Subcutaneous abdominal adipose tissue (tissue), 5 donors: ENCODE data around the gene RSPH3.

Experiments
- H3K27ac ChIP-seq: one replicate; pipeline ENCODE4 v1.7.0; 2013; ENCODE audit warnings: low read depth, mild to moderate bottlenecking, inconsistent platforms, low read length, moderate library complexity
- H3K27me3 ChIP-seq, 5 donors: one replicate each; pipeline ENCODE4 v1.7.0; 2013; ENCODE audit warnings: low read length in 5 of 5, inconsistent platforms in 1 of 5; ENCODE audit not compliant: control insufficient read depth in 5 of 5, insufficient read depth in 4 of 5
- H3K36me3 ChIP-seq, 5 donors: one replicate each; pipeline ENCODE4 v1.7.0; 2013; ENCODE audit warnings: low read length in 5 of 5; ENCODE audit not compliant: control insufficient read depth in 5 of 5, insufficient read depth in 5 of 5
- H3K4me1 ChIP-seq, 5 donors: one replicate each; pipeline ENCODE4 v1.7.0; 2013; ENCODE audit warnings: low read length in 5 of 5, mild to moderate bottlenecking in 3 of 5, moderate library complexity in 1 of 5; ENCODE audit not compliant: control insufficient read depth in 5 of 5, insufficient read depth in 5 of 5
- H3K4me3 ChIP-seq, 5 donors: one replicate each; pipeline ENCODE4 v1.7.0; 2013; ENCODE audit warnings: low read length in 5 of 5, low read depth in 1 of 5
- H3K9ac ChIP-seq, 5 donors: one replicate each; pipeline ENCODE4 v1.7.0; 2013; ENCODE audit warnings: low read length in 5 of 5, mild to moderate bottlenecking in 4 of 5, moderate library complexity in 3 of 5
- H3K9me3 ChIP-seq, 5 donors: one replicate each; pipeline ENCODE4 v1.7.0; 2013; ENCODE audit warnings: low read length in 5 of 5; ENCODE audit not compliant: control insufficient read depth in 5 of 5
- donor health status: healthy.
- donor health status: healthy.
- donor health status: healthy.
- donor health status: healthy.
- donor health status: healthy.

RSPH3 gene

DNA sequence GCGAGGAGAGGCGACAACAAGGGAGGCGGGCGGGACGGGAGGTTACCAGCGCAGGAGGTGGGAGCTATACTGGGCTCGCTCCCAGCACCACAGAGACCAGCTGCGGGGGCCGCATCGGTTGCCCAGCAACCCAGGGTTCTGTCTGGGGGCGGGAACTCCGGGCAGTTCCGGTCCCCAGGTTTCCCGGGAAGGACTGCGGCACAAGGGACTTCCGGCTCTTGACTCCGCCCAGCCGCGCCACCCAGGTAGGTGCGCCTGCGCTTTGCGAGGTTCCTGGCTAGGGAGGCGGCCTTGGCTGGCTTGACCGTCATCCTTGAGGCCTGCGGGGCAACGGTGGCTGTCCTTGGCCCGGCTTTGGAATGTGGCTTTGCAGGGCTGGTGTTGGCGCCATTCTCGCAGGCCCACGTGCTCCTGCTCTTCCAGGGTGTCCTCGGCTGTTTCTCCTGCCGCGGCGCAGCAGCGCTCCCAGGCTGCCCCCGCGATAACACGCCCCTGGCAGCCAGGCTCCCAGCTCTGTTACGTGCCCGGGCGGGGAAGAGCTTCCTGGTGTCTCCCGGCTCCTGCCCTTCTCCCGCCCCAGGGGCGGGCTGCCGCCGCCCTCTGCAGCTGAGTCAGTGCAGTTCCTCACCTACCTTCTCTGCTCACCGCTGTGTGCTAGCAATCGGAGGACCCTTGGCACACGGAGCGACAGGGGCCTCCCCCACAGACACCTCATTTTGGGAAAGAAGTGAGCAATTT, at the start of gene RSPH3:
RSPH3 (minus strand) TSS at position 537 of the 738 bp plus-strand sequence. CDS start 652 bp downstream, outside the sequence.
- peaks cover 2 to 23% (median 19%) of the 10 kb centered on the region in 5 donors for H3K4me1 ChIP-seq
- H3K9me3 ChIP-seq: no peaks in the 10 kb centered on the region
- H3K36me3 ChIP-seq: no peaks in the 10 kb centered on the region
- peak within 1 kb of the TSS; percentile 75 to 81 (median 79) for H3K9ac ChIP-seq
- H3K4me3 ChIP-seq: peak within 1 kb of the TSS; percentile 86 to 98 (median 90)
- no peaks in the 10 kb centered on the region for H3K27me3 ChIP-seq
- H3K27ac ChIP-seq: peak within 1 kb of the TSS; percentile 64

DNA sequence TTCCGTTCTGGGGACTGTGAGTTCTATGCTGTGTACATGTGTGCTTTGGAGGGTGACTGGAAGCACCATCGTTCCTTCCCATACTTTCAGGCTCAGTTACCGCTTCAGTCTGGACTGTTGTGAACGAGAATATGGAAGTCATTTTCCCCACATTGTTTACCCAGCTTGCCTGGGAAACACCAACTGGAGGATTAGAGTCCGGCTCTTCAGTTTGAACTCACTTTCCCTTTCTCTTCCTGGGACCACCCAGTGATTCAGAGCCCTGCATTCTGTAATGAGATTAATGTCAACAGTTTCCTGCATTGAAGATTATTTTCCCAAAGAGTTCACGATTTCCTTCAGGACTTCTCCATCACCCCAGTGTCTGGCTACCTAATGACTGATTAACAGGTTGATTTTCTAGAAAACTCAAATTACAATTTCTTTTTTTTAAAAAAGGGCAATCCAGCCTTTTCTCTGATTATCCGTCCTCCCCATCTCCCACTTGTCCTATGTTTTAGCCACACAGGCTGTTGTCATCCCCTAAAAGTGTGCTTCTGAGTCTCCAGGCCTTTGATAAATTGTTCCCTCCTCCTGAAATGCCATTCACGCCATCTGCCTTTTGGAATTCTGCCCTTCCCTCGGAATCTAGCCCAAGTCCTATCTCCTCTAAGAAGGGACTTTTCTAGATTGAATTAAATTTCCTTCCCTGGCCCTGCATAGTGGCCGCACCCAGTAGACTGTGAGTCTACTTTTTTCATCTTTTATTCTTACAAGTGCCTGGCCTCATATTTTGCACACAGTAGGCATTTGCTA, 48.1 kb upstream of the RSPH3 start:
- Histone ChIP-seq H3K36me3 (no peaks in the 10 kb centered on the region), H3K27ac (no peak overlapping the region), H3K4me3 (no peak overlapping the region), H3K27me3 (peaks cover 0 to 12% (median 4%) of the 10 kb centered on the region in 5 donors), H3K9ac (no peak overlapping the region), H3K9me3 (no peaks in the 10 kb centered on the region), H3K4me1 (peaks cover 0 to 3% (median 1%) of the 10 kb centered on the region in 5 donors)

- no peak overlapping the region for H3K27ac ChIP-seq
- H3K9me3 ChIP-seq: no peaks in the 10 kb centered on the region
- H3K27me3 ChIP-seq: peaks cover 0 to 12% (median 0%) of the 10 kb centered on the region in 5 donors
- H3K4me1 ChIP-seq: peaks cover 0 to 18% (median 12%) of the 10 kb centered on the region in 5 donors
- H3K4me3 ChIP-seq: no peak overlapping the region
- peaks cover 0 to 3% (median 2%) of the 10 kb centered on the region in 5 donors for H3K36me3 ChIP-seq
- no peak overlapping the region for H3K9ac ChIP-seq
Measured at GRCh38 chr6:159045801-159046200, 45.8 kb upstream of the RSPH3 start.

DNA sequence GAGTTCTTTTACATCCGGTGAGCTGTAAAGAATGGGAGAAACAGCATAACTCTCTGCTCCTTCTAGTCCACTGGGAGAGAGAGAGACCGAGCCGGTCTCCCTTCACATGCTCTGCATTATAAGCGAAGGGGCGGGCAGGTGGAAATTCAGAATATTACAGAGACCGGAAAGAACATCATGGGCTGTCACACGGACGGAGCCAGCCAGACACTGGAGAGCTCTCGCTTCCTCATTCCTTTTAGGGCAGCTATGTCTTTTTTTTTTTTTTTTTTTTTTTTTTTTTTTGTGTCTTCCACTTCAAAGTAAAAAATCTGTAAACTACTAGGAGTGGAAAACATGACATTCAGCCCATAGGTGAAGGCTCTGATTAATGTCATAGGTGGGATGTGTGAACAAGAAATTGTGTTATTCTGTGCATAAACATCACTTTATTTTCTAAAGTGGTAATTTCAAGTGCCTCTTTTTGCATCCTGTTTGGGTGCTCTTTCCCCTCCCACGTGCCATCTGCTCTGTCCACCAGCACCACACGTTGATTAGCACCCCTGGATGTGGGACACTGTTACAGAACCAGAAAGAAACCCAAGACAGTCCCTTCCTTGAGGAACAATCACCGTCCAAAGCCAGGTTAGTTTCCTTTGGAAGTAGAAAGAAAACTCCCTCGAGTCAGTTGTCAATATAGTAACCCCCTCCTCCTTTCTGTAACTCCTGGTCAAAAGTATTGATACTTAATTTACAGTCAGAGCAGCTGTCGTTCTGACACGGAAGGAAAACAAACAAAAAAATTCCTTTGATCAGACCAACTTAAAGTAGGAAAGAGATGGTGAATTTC, 45.1 kb upstream of the RSPH3 start, which contains the start of gene TAGAP:
TAGAP (minus strand) TSS at position 93 of the 829 bp plus-strand sequence. CDS start 845 bp downstream, outside the sequence.
- Histone ChIP-seq H3K9me3 (no peaks in the 10 kb centered on the region), H3K36me3 (peaks cover 0 to 6% (median 4%) of the 10 kb centered on the region in 5 donors), H3K9ac (peak within 1 kb of the TSS in 2 of 5 donors; percentile 39 to 64), H3K4me3 (peak within 1 kb of the TSS; percentile 6 to 62 (median 55)), H3K27ac (no peak within 1 kb of the TSS), H3K4me1 (peaks cover 0 to 21% (median 12%) of the 10 kb centered on the region in 5 donors), H3K27me3 (peaks cover 0 to 12% (median 0%) of the 10 kb centered on the region in 5 donors)

DNA sequence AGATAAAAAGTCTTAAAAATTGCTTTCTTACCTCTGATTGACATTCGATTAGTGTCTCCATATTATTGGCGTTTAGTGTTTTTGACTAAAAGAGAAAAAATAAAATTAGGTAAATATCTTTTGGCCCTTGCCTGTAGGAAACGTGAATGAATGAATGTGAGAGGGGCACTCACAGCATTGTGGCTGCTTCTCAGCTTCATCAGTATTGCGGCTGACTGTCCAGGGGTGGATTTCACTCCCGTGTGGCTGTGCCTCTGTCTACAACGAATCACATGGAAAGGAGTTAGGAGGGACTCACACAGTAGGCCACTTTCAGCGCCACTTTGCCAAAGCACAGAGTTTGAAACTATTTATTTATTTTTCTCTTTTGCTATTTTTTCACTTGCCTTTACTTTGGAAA, 43.9 kb upstream of the RSPH3 start:
- Histone ChIP-seq H3K4me1 (peaks cover 0 to 23% (median 13%) of the 10 kb centered on the region in 5 donors), H3K36me3 (peaks cover 0 to 6% (median 4%) of the 10 kb centered on the region in 5 donors), H3K4me3 (peak overlapping the region in 4 of 5 donors; percentile 54 to 62 (median 58)), H3K9ac (no peak overlapping the region), H3K27ac (no peak overlapping the region), H3K9me3 (no peaks in the 10 kb centered on the region), H3K27me3 (peaks cover 0 to 11% (median 0%) of the 10 kb centered on the region in 5 donors)

- Histone ChIP-seq H3K27ac (peak overlapping the region; percentile 10), H3K27me3 (peaks cover 0 to 10% (median 0%) of the 10 kb centered on the region in 5 donors), H3K4me3 (peak overlapping the region; percentile 10 to 62 (median 54)), H3K9ac (no peak overlapping the region), H3K4me1 (peaks cover 0 to 27% (median 15%) of the 10 kb centered on the region in 5 donors), H3K9me3 (no peaks in the 10 kb centered on the region), H3K36me3 (peaks cover 0 to 6% (median 4%) of the 10 kb centered on the region in 5 donors)
Measured at GRCh38 chr6:159043251-159043650, 43.2 kb upstream of the RSPH3 start.

GRCh38 chr6:159042826-159043181, 42.8 kb upstream of the RSPH3 start:
- Histone ChIP-seq H3K9me3 (no peaks in the 10 kb centered on the region), H3K9ac (no peak overlapping the region), H3K27me3 (peaks cover 0 to 10% (median 0%) of the 10 kb centered on the region in 5 donors), H3K36me3 (peaks cover 0 to 6% (median 4%) of the 10 kb centered on the region in 5 donors), H3K27ac (no peak overlapping the region), H3K4me1 (peaks cover 0 to 31% (median 15%) of the 10 kb centered on the region in 5 donors), H3K4me3 (peak overlapping the region; percentile 0 to 62 (median 54))

GRCh38 chr6:159042003-159042825, 42.2 kb upstream of the RSPH3 start:
- H3K4me1 ChIP-seq: peaks cover 0 to 33% (median 15%) of the 10 kb centered on the region in 5 donors
- H3K27ac ChIP-seq: no peak overlapping the region
- H3K36me3 ChIP-seq: peaks cover 0 to 6% (median 4%) of the 10 kb centered on the region in 5 donors
- H3K4me3 ChIP-seq: peak overlapping the region; percentile 0 to 62 (median 54)
- peaks cover 0 to 10% (median 0%) of the 10 kb centered on the region in 5 donors for H3K27me3 ChIP-seq
- H3K9ac ChIP-seq: no peak overlapping the region
- no peaks in the 10 kb centered on the region for H3K9me3 ChIP-seq

DNA sequence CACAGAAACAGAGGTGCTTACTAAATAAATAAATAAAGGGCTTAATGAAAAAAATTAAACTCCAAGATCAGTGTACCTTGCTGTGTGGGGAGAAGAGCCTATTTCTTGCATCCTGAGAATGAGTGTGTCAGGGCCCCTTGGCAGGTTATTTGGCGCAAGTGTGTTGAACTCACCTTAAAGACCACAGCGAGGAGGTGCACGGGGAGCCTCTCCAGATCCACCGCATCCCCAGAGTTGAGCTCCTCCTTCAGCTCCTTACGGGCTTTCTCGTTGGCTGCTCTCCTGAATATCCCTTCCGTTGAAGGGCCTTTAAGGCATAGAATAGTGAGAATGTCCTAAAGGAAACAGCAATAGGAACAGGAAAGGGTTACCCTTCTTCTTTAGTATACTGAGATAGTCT, 41.2 kb upstream of the RSPH3 start:
- H3K36me3 ChIP-seq: peaks cover 0 to 11% (median 4%) of the 10 kb centered on the region in 5 donors

More for the DNA sequence above, 41.2 kb upstream of the RSPH3 start:
- H3K4me1 ChIP-seq: peaks cover 0 to 33% (median 15%) of the 10 kb centered on the region in 5 donors
- H3K9ac ChIP-seq: no peak overlapping the region
- no peaks in the 10 kb centered on the region for H3K9me3 ChIP-seq
- no peak overlapping the region for H3K27ac ChIP-seq
- H3K4me3 ChIP-seq: no peak overlapping the region
- H3K27me3 ChIP-seq: peaks cover 0 to 10% (median 0%) of the 10 kb centered on the region in 5 donors
